GM12873 (cell line): ENCODE measurements around the gene ABHD2.

ENCODE experiments used
- TF ChIP-seq, protein P1 (sequence below): IDR thresholded peaks from 2 replicates; pipeline ENCODE4 v1.5.1; 2012; ENCODE audit warnings: low read depth, mild to moderate bottlenecking, moderate library complexity, low read length, control low read depth; ENCODE audit not compliant: insufficient read depth; ENCODE audit errors: missing control alignments

Gene ABHD2

DNA sequence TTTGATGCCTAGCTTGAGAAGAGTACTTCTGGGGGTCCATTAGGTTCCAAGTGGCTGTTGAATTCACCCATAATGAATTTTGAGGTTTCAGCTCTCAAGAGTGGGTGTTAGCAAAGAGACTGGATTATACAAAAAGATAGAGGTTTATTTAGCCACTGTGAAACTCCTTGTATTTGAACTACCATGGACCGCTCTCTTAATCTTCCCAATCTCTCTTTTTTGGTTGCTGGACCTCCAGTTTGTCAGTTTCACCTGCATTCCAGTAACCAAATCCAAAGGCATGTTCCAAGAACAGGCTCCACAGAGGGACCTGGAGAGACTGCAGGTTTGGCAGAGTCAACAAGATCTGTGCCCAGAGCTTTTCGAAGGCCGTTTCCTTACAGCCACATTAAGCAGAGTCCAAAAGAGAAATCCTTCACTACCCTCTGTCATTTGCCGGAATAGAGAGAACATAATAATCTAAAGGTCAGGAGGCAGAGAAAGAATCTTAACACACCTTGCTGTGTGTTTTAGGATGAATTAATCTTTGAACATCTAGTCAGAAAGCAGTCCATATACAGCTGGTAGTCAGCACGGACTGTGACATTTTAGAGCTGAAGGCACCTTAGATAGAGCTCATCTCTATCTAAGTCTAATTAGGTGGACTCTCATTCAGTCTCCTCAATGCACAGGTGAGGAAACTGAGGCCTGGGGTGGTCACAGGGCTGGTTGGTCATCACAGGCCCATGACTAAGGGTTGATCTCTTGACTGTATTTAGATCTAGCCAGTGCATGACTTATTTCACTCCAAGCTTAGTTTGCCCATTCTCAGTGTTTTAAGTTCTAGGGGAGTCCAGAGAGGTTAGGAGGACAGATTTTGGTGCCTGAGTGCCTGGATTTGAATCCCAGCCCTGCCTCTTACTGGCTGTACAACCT, 1.3 kb downstream of the ABHD2 start:
- TF ChIP-seq, protein P1, sequence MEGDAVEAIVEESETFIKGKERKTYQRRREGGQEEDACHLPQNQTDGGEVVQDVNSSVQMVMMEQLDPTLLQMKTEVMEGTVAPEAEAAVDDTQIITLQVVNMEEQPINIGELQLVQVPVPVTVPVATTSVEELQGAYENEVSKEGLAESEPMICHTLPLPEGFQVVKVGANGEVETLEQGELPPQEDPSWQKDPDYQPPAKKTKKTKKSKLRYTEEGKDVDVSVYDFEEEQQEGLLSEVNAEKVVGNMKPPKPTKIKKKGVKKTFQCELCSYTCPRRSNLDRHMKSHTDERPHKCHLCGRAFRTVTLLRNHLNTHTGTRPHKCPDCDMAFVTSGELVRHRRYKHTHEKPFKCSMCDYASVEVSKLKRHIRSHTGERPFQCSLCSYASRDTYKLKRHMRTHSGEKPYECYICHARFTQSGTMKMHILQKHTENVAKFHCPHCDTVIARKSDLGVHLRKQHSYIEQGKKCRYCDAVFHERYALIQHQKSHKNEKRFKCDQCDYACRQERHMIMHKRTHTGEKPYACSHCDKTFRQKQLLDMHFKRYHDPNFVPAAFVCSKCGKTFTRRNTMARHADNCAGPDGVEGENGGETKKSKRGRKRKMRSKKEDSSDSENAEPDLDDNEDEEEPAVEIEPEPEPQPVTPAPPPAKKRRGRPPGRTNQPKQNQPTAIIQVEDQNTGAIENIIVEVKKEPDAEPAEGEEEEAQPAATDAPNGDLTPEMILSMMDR, result no peak

DNA sequence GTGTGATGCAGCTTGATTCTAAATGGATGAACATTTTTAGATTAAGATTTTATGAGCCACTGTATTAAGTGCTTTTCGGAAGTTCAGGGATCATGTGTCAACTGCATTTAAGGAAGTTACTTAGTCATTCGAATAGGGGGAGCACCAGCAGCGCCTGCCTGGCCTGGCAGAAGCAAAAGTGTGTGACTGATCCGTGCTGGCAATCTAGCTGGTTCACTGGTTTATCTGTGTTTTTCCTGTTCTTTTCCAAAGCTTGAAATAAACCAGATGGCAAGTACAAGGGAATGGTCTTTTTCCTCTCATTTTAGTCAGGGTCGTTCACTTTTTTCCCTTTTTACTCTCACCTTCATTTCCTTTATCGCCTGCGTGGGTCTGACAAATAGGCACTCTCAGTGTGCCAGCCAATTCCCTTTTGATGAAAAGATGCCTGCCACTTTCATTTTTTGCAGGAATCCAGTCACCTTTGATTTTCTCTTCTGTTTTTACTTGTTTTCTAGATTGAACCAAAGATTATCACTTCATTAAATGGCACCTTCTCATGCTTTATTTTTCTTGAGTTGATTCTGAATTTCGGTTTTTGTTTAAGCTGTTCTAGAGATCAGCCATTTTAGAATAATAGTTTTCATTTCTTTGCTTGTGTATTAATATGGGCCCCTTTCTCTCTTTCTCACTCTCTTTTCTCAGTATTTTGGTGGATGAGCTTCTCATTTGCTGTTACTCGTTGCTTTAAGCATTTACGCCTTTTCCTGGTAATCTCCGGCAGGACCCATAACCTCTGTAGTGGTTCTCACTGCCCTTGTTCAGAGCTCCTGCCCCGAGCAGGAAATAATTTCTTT, 2.8 kb downstream of the ABHD2 start:
- TF ChIP-seq, protein P1, result no peak

DNA sequence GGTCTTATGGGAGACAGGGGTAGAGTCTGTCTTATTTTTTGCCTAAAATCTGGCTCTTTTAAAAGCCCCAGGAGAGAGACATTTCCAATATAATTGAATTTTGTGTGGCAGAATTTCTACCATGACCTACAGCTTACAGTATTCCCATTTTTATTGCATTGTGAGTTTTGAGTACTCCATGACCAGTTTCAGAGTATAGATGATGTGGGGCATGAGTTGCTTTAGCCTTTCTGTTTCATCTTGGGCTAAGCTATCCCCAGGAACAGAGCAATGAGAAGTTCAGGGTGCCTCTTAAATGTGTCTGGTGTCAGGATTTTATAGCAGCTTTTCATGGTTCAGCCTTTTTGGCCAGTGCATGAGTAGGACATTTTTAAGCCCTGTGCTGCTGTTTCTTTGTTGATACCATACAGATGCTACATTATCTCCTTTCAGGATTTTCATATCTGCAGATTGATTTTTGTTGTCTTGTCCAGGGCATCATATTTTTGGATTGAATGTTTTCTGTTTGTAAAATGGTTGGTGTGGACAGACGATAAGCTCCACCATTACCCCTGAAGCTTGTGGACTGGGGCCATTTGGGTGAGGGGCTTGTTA, 3.5 kb downstream of the ABHD2 start:
- TF ChIP-seq, protein P1, result no peak

DNA sequence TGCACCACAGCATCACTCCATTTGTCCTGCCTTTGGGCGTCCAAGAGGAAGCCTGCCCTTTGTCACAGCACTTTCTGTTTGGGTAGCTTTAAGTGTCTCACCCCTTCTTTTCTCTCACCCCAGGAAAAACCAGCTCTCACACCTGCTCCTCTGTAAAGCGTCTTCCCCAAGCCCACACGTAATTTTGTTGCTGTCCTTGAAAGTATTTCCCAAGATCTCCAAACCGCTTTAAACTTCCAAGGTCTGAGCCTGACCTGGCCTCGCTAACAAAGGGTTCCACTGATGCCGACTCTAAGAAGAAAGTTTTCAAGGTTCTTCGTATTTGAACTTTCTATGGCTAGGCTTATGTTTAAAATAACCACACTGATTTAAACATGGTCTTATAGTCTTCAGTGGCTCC, 5.3 kb downstream of the ABHD2 start:
- TF ChIP-seq, protein P1, result no peak

DNA sequence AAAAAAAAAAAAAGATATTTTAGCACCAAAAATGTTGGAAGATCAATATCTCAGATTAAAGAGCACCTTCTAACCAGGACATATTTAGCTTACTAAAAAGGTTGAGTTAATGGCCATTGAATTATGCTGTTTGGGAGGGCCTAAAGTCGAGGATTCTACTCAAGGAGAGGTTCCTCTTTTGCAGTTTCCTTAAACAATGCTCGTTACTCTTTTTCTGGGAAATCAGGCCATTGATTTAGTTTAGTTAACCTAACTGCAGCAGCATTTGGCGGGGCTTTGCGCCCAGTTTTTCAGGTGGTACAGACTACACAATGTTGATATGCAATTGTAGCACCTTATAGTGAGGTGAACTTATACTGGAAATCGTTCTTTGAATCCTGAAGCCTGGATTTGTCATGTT, 6.8 kb downstream of the ABHD2 start:
- TF ChIP-seq, protein P1, result no peak

DNA sequence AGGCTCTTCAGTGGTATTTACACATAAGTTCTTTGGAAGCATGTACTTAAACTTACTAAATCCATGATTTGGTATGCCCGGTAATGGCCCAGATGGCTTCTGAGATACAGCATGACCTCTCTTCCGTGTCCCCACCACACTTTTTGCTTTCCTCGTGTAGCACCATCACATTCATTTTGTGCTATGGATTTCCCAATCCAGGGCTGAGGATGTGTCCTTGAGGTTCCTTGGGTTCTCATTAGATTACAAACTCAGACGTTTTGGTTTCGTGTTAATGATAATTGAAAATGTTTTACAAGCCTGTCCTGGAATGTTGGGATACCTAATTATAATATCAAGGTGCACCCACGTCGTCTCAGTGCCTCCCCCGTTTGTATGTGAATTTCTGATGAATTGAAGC, 7.3 kb downstream of the ABHD2 start:
- TF ChIP-seq, protein P1, result no peak

DNA sequence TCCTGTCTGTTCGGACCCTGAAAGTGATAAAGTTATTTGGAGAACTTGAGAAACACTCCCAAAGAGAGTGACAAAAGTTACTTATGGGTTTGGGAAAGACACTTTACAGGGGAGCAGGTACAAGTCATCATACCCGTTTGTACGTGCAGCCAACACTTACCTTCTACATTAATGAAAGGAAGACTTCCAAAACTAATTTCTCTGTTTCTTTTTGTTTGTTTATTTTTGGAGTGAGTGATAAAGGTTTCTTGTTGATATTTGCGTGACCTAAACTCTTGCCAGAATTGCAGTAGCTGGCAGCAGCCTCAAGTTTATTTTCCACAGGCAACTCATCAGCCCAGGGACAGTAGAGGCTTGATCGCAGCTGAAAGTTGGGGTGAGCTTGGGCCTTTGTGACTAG, 8.4 kb downstream of the ABHD2 start:
- TF ChIP-seq, protein P1, result no peak
